Adrenal gland (tissue), 5 donors: Measurements from ENCODE around the gene RAB10.

Experiments
- POLR2A ChIP-seq, 2 donors: fragments of 450-650 bp; IDR thresholded peaks; one replicate each; pipeline ENCODE4 v1.6.1; 2017; ENCODE audit warnings: antibody characterized with exemption in 2 of 2, mild to moderate bottlenecking in 2 of 2, moderate library complexity in 1 of 2
- TF ChIP-seq, protein P1 (sequence below), 6 experiments: fragments of 450-650 bp in 4 of 6; fragments of 200-600 bp in 2 of 6; sonication (generic) in 1 of 6; IDR thresholded peaks; 1 replicate in 5 of 6; 2 replicates in 1 of 6; pipeline versions ENCODE4 v1.5.1 to v1.8.0; 2016 to 2021; ENCODE audit warnings: antibody characterized with exemption in 6 of 6, mild to moderate bottlenecking in 2 of 6, moderate library complexity in 1 of 6
- donor health status: DM: no; HTN: no; CAD: no.

DNA sequence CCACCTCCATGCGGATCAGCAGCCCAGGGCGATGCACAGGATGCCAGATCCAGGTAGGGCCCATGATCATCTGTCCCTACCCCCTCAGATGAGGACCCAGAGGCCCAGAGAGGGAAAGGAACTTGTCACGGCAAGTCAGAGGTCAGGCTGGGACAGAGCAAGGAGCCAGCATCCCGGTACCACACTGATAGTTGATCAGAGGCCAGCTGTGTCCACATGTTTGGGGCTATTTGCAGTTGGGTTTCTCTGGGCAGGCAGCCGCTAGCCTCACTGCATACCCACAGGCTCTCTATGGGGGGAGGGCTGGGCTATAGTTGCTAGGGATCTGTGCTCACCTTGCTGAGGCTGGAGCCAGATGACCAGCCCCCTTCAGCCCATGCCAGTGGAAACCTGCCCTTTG, 148.6 kb downstream of the RAB10 start:
- TF ChIP-seq, protein P1, sequence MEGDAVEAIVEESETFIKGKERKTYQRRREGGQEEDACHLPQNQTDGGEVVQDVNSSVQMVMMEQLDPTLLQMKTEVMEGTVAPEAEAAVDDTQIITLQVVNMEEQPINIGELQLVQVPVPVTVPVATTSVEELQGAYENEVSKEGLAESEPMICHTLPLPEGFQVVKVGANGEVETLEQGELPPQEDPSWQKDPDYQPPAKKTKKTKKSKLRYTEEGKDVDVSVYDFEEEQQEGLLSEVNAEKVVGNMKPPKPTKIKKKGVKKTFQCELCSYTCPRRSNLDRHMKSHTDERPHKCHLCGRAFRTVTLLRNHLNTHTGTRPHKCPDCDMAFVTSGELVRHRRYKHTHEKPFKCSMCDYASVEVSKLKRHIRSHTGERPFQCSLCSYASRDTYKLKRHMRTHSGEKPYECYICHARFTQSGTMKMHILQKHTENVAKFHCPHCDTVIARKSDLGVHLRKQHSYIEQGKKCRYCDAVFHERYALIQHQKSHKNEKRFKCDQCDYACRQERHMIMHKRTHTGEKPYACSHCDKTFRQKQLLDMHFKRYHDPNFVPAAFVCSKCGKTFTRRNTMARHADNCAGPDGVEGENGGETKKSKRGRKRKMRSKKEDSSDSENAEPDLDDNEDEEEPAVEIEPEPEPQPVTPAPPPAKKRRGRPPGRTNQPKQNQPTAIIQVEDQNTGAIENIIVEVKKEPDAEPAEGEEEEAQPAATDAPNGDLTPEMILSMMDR (IDR thresholded peaks at IDR 0.05): no peak
- no peak for TF ChIP-seq POLR2A (IDR thresholded peaks at IDR 0.05)
